Endothelial cell (in vitro differentiated cells): Measurements from ENCODE around the gene ATP8A2. TPM values are rescaled to one million over a fixed set of nuclear protein-coding genes. Genes with fewer than 3 reads are reported as not detected.

Experiments used
- DNase-seq: peaks from one replicate; pipeline ENCODE4 v3.0.0; 2021; ENCODE audit warnings: low spot score
- H3K27ac Mint-ChIP-seq: one replicate; pipeline ENCODE4 v1.8.0; 2021; ENCODE audit warnings: mixed read lengths, inconsistent platforms; ENCODE audit not compliant: unreplicated experiment
- H3K27me3 Mint-ChIP-seq: one replicate; pipeline ENCODE4 v1.8.0; 2021; ENCODE audit warnings: mild to moderate bottlenecking, moderate library complexity, mixed read lengths, inconsistent platforms; ENCODE audit not compliant: unreplicated experiment
- H3K36me3 Mint-ChIP-seq: one replicate; pipeline ENCODE4 v1.8.0; 2021; ENCODE audit warnings: mild to moderate bottlenecking, low read depth, mixed read lengths, inconsistent platforms; ENCODE audit not compliant: unreplicated experiment
- H3K4me1 Mint-ChIP-seq: one replicate; pipeline ENCODE4 v1.8.0; 2021; ENCODE audit warnings: mild to moderate bottlenecking, mixed read lengths, inconsistent platforms; ENCODE audit not compliant: unreplicated experiment
- H3K4me3 Mint-ChIP-seq: one replicate; pipeline ENCODE4 v1.8.0; 2021; ENCODE audit warnings: mild to moderate bottlenecking, mixed read lengths, inconsistent platforms; ENCODE audit not compliant: unreplicated experiment
- H3K9me3 Mint-ChIP-seq: one replicate; pipeline ENCODE4 v1.8.0; 2021; ENCODE audit warnings: mixed read lengths, inconsistent platforms; ENCODE audit not compliant: unreplicated experiment
- total RNA-seq: library from RNA; stranded (reverse); fragmentation: NEBNext Ultra II Directional; extraction: Animal tissue kit (Norgen Biotek cat#: 25700); gene quantifications from one replicate; pipeline ENCODE4 v1.2.1, GENCODE V29; 2021; ENCODE audit not compliant: unreplicated experiment
- TF ChIP-seq, protein P1 (sequence below): fragments of 200-600 bp; sonication (generic); IDR thresholded peaks from one replicate; pipeline ENCODE4 v1.5.0; 2021; ENCODE audit warnings: antibody characterized with exemption; ENCODE audit not compliant: unreplicated experiment

The ATP8A2 gene
- total RNA-seq, 1 donor from 2014 or later, result 2.1 TPM

- TF ChIP-seq, protein P1, sequence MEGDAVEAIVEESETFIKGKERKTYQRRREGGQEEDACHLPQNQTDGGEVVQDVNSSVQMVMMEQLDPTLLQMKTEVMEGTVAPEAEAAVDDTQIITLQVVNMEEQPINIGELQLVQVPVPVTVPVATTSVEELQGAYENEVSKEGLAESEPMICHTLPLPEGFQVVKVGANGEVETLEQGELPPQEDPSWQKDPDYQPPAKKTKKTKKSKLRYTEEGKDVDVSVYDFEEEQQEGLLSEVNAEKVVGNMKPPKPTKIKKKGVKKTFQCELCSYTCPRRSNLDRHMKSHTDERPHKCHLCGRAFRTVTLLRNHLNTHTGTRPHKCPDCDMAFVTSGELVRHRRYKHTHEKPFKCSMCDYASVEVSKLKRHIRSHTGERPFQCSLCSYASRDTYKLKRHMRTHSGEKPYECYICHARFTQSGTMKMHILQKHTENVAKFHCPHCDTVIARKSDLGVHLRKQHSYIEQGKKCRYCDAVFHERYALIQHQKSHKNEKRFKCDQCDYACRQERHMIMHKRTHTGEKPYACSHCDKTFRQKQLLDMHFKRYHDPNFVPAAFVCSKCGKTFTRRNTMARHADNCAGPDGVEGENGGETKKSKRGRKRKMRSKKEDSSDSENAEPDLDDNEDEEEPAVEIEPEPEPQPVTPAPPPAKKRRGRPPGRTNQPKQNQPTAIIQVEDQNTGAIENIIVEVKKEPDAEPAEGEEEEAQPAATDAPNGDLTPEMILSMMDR, result no peak
- Mint-ChIP-seq H3K27me3 (peaks cover 5% of the 10 kb centered on the region), H3K27ac (no peak overlapping the region), H3K4me1 (peaks cover 22% of the 10 kb centered on the region), H3K36me3 (no peaks in the 10 kb centered on the region), H3K9me3 (no peaks in the 10 kb centered on the region), H3K4me3 (no peak overlapping the region)
- DNase-seq, result no peak
Observed at GRCh38 chr13:25844559-25845434, 473.0 kb downstream of the ATP8A2 start.

GRCh38 chr13:25846222-25846984, 474.6 kb downstream of the ATP8A2 start:
- DNase-seq, result no peak
- Mint-ChIP-seq H3K4me3 (no peak overlapping the region), H3K27ac (no peak overlapping the region), H3K4me1 (peaks cover 22% of the 10 kb centered on the region), H3K9me3 (no peaks in the 10 kb centered on the region), H3K27me3 (peaks cover 5% of the 10 kb centered on the region), H3K36me3 (no peaks in the 10 kb centered on the region)
- TF ChIP-seq, protein P1, result no peak

DNA sequence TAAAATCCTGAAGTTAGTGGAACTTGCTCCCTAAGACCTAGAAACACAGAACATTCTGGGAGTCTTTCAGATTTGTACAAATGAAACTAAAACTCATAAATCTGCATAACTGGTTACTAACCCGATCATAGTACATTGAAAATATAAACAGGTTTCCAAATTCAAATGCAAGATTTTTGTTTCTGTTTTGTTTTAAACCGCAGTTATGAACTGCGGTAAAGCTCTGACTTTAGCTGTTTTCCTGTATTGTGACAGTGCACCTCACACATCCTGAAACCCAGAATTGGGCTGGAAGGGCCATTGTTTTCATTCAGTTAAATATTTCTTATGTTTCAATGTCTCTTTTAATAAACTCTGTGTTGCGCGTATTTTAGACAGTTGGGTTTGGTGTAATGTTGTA, 475.4 kb downstream of the ATP8A2 start:
- H3K4me1 Mint-ChIP-seq, result peaks cover 22% of the 10 kb centered on the region
- H3K27me3 Mint-ChIP-seq, result peaks cover 5% of the 10 kb centered on the region
- no peaks in the 10 kb centered on the region for H3K9me3 Mint-ChIP-seq
- TF ChIP-seq, protein P1, result no peak
- no peak for DNase-seq
- peak overlapping the region; percentile 14 for H3K27ac Mint-ChIP-seq
- no peak overlapping the region for H3K4me3 Mint-ChIP-seq
- no peaks in the 10 kb centered on the region for H3K36me3 Mint-ChIP-seq

DNA sequence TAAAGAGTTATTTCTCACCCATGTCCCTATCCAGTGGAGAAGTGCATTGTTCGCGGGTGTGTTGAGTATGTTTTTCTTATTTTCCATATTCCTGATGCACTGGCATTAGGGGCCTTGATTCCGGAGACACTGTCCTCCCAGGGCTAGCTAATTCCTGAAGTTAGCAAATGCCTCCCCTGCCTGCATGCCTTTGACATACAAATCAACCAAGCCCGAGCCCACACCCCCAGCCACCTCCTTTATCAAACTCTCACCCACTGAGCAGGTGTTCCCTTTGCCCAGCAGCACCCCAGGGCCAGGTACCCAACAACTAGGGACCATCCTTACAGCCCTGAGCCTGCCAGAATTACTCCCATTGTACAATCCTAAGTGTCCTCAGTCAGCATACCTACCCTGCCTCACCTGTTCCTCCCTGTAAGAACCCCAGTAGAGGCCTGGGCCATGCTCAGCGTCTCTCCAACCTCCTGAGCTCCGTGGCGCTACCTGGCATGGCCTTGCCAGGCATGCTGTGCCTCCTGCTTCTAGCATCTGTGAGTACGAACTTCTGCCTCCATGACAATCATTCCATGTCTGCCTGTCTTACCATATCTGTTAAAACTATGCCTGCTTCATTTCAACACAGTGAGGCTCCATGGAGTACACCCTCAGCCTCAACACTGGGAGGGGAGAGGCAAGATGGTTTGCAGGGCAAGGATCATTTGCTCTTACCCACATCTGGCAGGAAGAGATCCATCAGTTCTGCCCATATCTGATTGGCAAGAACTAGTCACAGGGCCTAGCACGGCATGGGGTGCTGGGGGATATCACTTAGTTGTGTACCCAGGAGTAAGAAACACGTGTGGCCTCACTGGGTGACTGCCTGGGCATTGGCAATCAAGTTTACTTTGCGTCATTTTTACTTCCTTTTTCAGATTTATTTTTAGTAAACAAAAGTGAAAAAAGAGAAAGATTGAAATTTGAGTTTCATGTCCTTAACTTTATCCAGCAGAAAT, 476.2 kb downstream of the ATP8A2 start:
- Mint-ChIP-seq H3K4me1 (peaks cover 22% of the 10 kb centered on the region), H3K27me3 (peaks cover 5% of the 10 kb centered on the region), H3K4me3 (no peak overlapping the region), H3K27ac (no peak overlapping the region), H3K9me3 (no peaks in the 10 kb centered on the region), H3K36me3 (no peaks in the 10 kb centered on the region)
- TF ChIP-seq, protein P1, result no peak
- no peak for DNase-seq
